ENCODE measurements around the gene CCDC88C. TPM values are rescaled to one million over a fixed set of nuclear protein-coding genes. Genes with fewer than 3 reads are reported as not detected.
A peak's percentile ranks its signal among the peaks of the same experiment; 100 is the strongest.

CCDC88C gene
- total RNA-seq, 2 donors from 2014 or later, result 333 to 339 TPM

- no peak overlapping the region for H3K27ac Mint-ChIP-seq
- peaks cover 7% of the 10 kb centered on the region for H3K4me1 Mint-ChIP-seq
- H3K27me3 Mint-ChIP-seq, result no peaks in the 10 kb centered on the region
- H3K36me3 Mint-ChIP-seq (ENCODE audit: low read depth), result peaks cover 10% of the 10 kb centered on the region
- H3K4me3 Mint-ChIP-seq, result no peak overlapping the region
- no peaks in the 10 kb centered on the region for H3K9me3 ChIP-seq (ENCODE audit: control insufficient read depth, low read length, poor library complexity, severe bottlenecking)
- DNase-seq, result no peak
- ATAC-seq, result no peak
Measured at GRCh38 chr14:91283666-91284065, 134.0 kb downstream of the CCDC88C start.

GRCh38 chr14:91282954-91283645, 134.5 kb downstream of the CCDC88C start:
- ATAC-seq (no peak), DNase-seq (no peak)
- no peaks in the 10 kb centered on the region for H3K27me3 Mint-ChIP-seq
- H3K27ac Mint-ChIP-seq, result peak overlapping the region; percentile 49
- H3K4me3 Mint-ChIP-seq, result no peak overlapping the region
- H3K4me1 Mint-ChIP-seq, result peaks cover 7% of the 10 kb centered on the region
- H3K36me3 Mint-ChIP-seq (ENCODE audit: low read depth), result peaks cover 10% of the 10 kb centered on the region
- H3K9me3 ChIP-seq (ENCODE audit: control insufficient read depth, low read length, poor library complexity, severe bottlenecking), result no peaks in the 10 kb centered on the region

GRCh38 chr14:91281346-91281745, 136.3 kb downstream of the CCDC88C start:
- Mint-ChIP-seq H3K27ac (peak overlapping the region; percentile 60), H3K4me1 (peaks cover 5% of the 10 kb centered on the region), H3K27me3 (no peaks in the 10 kb centered on the region), H3K4me3 (no peak overlapping the region), H3K36me3 (ENCODE audit: low read depth) (peaks cover 9% of the 10 kb centered on the region)
- H3K9me3 ChIP-seq (ENCODE audit: control insufficient read depth, low read length, poor library complexity, severe bottlenecking), result no peaks in the 10 kb centered on the region
- ATAC-seq, result no peak
- no peak for DNase-seq

- H3K9me3 ChIP-seq (ENCODE audit: control insufficient read depth, low read length, poor library complexity, severe bottlenecking), result no peaks in the 10 kb centered on the region
- Mint-ChIP-seq H3K4me1 (no peaks in the 10 kb centered on the region), H3K36me3 (ENCODE audit: low read depth) (peaks cover 5% of the 10 kb centered on the region), H3K27ac (no peak overlapping the region), H3K27me3 (no peaks in the 10 kb centered on the region), H3K4me3 (no peak overlapping the region)
- no peak for DNase-seq
- ATAC-seq, result no peak
Measured at GRCh38 chr14:91280129-91280528, 137.5 kb downstream of the CCDC88C start.

- H3K9me3 ChIP-seq (ENCODE audit: control insufficient read depth, low read length, poor library complexity, severe bottlenecking), result no peaks in the 10 kb centered on the region
Measured at GRCh38 chr14:91279354-91279753, 138.3 kb downstream of the CCDC88C start.

GRCh38 chr14:91278383-91278715, 139.3 kb downstream of the CCDC88C start:
- H3K4me1 Mint-ChIP-seq, result no peaks in the 10 kb centered on the region
- H3K36me3 Mint-ChIP-seq (ENCODE audit: low read depth), result peaks cover 2% of the 10 kb centered on the region
- no peak for ATAC-seq
- peak overlapping the region; percentile 39 for H3K27ac Mint-ChIP-seq
- H3K4me3 Mint-ChIP-seq, result no peak overlapping the region
- no peaks in the 10 kb centered on the region for H3K27me3 Mint-ChIP-seq
- DNase-seq, result no peak
- no peaks in the 10 kb centered on the region for H3K9me3 ChIP-seq (ENCODE audit: control insufficient read depth, low read length, poor library complexity, severe bottlenecking)

More at GRCh38 chr14:91279354-91279753, 138.3 kb downstream of the CCDC88C start:
- Mint-ChIP-seq H3K27ac (peak overlapping the region; percentile 39), H3K4me1 (no peaks in the 10 kb centered on the region), H3K36me3 (ENCODE audit: low read depth) (peaks cover 3% of the 10 kb centered on the region), H3K27me3 (no peaks in the 10 kb centered on the region), H3K4me3 (no peak overlapping the region)
- ATAC-seq, result no peak
- no peak for DNase-seq

GRCh38 chr14:91277546-91278382, 139.9 kb downstream of the CCDC88C start:
- no peaks in the 10 kb centered on the region for H3K9me3 ChIP-seq (ENCODE audit: control insufficient read depth, low read length, poor library complexity, severe bottlenecking)
- H3K4me3 Mint-ChIP-seq, result no peak overlapping the region
- H3K27ac Mint-ChIP-seq, result peak overlapping the region; percentile 2
- ATAC-seq (no peak), DNase-seq (no peak)
- no peaks in the 10 kb centered on the region for H3K27me3 Mint-ChIP-seq
- no peaks in the 10 kb centered on the region for H3K4me1 Mint-ChIP-seq
- H3K36me3 Mint-ChIP-seq (ENCODE audit: low read depth), result peaks cover 2% of the 10 kb centered on the region

GRCh38 chr14:91274796-91275195, 142.8 kb downstream of the CCDC88C start:
- Mint-ChIP-seq H3K4me3 (no peak overlapping the region), H3K27me3 (no peaks in the 10 kb centered on the region), H3K27ac (peak overlapping the region; percentile 60), H3K36me3 (ENCODE audit: low read depth) (peaks cover 3% of the 10 kb centered on the region), H3K4me1 (peaks cover under 1% of the 10 kb centered on the region)
- DNase-seq, result no peak
- no peak for ATAC-seq
- no peaks in the 10 kb centered on the region for H3K9me3 ChIP-seq (ENCODE audit: control insufficient read depth, low read length, poor library complexity, severe bottlenecking)

GRCh38 chr14:91273885-91274273, 143.7 kb downstream of the CCDC88C start:
- DNase-seq, result no peak
- H3K27ac Mint-ChIP-seq, result no peak overlapping the region
- H3K27me3 Mint-ChIP-seq, result no peaks in the 10 kb centered on the region
- H3K4me3 Mint-ChIP-seq, result no peak overlapping the region
- ATAC-seq, result no peak
- peaks cover 9% of the 10 kb centered on the region for H3K4me1 Mint-ChIP-seq
- H3K9me3 ChIP-seq (ENCODE audit: control insufficient read depth, low read length, poor library complexity, severe bottlenecking), result no peaks in the 10 kb centered on the region
- peaks cover 7% of the 10 kb centered on the region for H3K36me3 Mint-ChIP-seq (ENCODE audit: low read depth)

GRCh38 chr14:91273273-91273884, 144.2 kb downstream of the CCDC88C start:
- H3K4me3 Mint-ChIP-seq, result no peak overlapping the region
- H3K36me3 Mint-ChIP-seq (ENCODE audit: low read depth), result peaks cover 8% of the 10 kb centered on the region
- H3K27ac Mint-ChIP-seq, result no peak overlapping the region
- H3K9me3 ChIP-seq (ENCODE audit: control insufficient read depth, low read length, poor library complexity, severe bottlenecking), result no peaks in the 10 kb centered on the region
- ATAC-seq, result no peak
- peaks cover 12% of the 10 kb centered on the region for H3K4me1 Mint-ChIP-seq
- no peak for DNase-seq
- H3K27me3 Mint-ChIP-seq, result no peaks in the 10 kb centered on the region

- no peak overlapping the region for H3K4me3 Mint-ChIP-seq
- H3K36me3 Mint-ChIP-seq (ENCODE audit: low read depth), result peaks cover 12% of the 10 kb centered on the region
- peaks cover 19% of the 10 kb centered on the region for H3K4me1 Mint-ChIP-seq
- no peaks in the 10 kb centered on the region for H3K27me3 Mint-ChIP-seq
- H3K27ac Mint-ChIP-seq, result peak overlapping the region; percentile 53
- H3K9me3 ChIP-seq (ENCODE audit: control insufficient read depth, low read length, poor library complexity, severe bottlenecking), result no peaks in the 10 kb centered on the region
- no peak for DNase-seq
- ATAC-seq, result no peak
Measured at GRCh38 chr14:91272341-91273272, 145.0 kb downstream of the CCDC88C start.

- peaks cover 22% of the 10 kb centered on the region for H3K4me1 Mint-ChIP-seq
- no peaks in the 10 kb centered on the region for H3K27me3 Mint-ChIP-seq
- no peak overlapping the region for H3K4me3 Mint-ChIP-seq
- peak overlapping the region; percentile 53 for H3K27ac Mint-ChIP-seq
- ATAC-seq, result no peak
- no peaks in the 10 kb centered on the region for H3K9me3 ChIP-seq (ENCODE audit: control insufficient read depth, low read length, poor library complexity, severe bottlenecking)
- DNase-seq, result no peak
- H3K36me3 Mint-ChIP-seq (ENCODE audit: low read depth), result peaks cover 12% of the 10 kb centered on the region
Measured at GRCh38 chr14:91271639-91272038, 146.0 kb downstream of the CCDC88C start.

Data from T-helper 17 cell (primary cell).